K562 (cell line): ENCODE measurements around the gene HSPA6. TPM values are rescaled to one million over a fixed set of nuclear protein-coding genes. Genes with fewer than 3 reads are reported as not detected.
"Not testable (repeated sequence)": the region's sequence is repeated elsewhere in the genome, so short reads cannot be mapped to it uniquely, and the experiment has no call there.

ENCODE experiments used
- ATAC-seq: fragments of 200-7000 bp; cut with Tn5 transposase; 3 replicates; pipeline ENCODE4 v1.9.1; 2020; ENCODE audit warnings: moderate library complexity
- BruUV-seq: library from RNA; stranded (reverse); fragments of 400-500 nt; replicated peaks from 2 replicates; lab custom pipeline; 2021; lab: Mats Ljungman, UMichigan
- CTCF ChIA-PET: fragments of 300-600 bp; formaldehyde crosslinking; extraction: SDS; loops from one replicate; lab custom pipeline; 2021; ENCODE audit warnings: low intra/inter-chr PET ratio; lab: Yijun Ruan, JAX
- POLR2A ChIA-PET: fragments of 300-600, 350-650 bp; sonication (Branson Sonifier 250); formaldehyde crosslinking; extraction: SDS; loops from one replicate; lab custom pipeline; 2021; ENCODE audit warnings: antibody characterized with exemption, inconsistent platforms; lab: Yijun Ruan, JAX
- DNase-seq, 4 experiments: peaks; one replicate each; pipeline versions ENCODE4 v3.0.0 to v3.0.0-alpha.2; 2011 to 2018; ENCODE audit warnings: low spot score in 3 of 4, mixed read lengths in 3 of 4; ENCODE audit errors: extremely low read depth in 1 of 4
- FAIRE-seq: peaks from 2 replicates; lab custom pipeline; 2011; peaks lifted over from hg19 to GRCh38; lab: Jason Lieb, UNC
- H2AFZ ChIP-seq: 2 replicates; pipeline ENCODE4 v1.6.0; 2011; ENCODE audit warnings: low read depth, low read length, control low read depth, inconsistent platforms
- H3K27ac ChIP-seq: fragments of 200-600 bp; 3 replicates; pipeline ENCODE4 v1.8.0; 2011; ENCODE audit warnings: low read depth, mild to moderate bottlenecking, control low read depth, inconsistent platforms, low read length, moderate library complexity, mixed read lengths; ENCODE audit errors: extremely low read depth
- H3K27me3 ChIP-seq, 2 experiments: fragments of 300-600 bp in 1 of 2; 2 replicates in 1 of 2; 3 replicates in 1 of 2; pipeline versions ENCODE4 v1.6.0 to v1.8.0; 2011; ENCODE audit warnings: inconsistent platforms in 2 of 2, low read length in 2 of 2, mild to moderate bottlenecking in 1 of 2, mixed read lengths in 1 of 2, moderate library complexity in 1 of 2; ENCODE audit not compliant: control insufficient read depth in 2 of 2, insufficient read depth in 2 of 2
- H3K36me3 ChIP-seq: fragments of 300-600 bp; 3 replicates; pipeline ENCODE4 v1.8.0; 2011; ENCODE audit warnings: mild to moderate bottlenecking, low read length, inconsistent platforms; ENCODE audit not compliant: control insufficient read depth, insufficient read depth
- H3K4me1 ChIP-seq, 2 experiments: fragments of 200-600 bp in 1 of 2; replicated peaks in 1 of 2; 2 replicates in 1 of 2; 3 replicates in 1 of 2; pipeline versions ENCODE4 v1.5.1 to v1.8.0; 2011; ENCODE audit warnings: inconsistent platforms in 2 of 2, low read length in 2 of 2, mild to moderate bottlenecking in 1 of 2, mixed read lengths in 1 of 2, moderate library complexity in 1 of 2; ENCODE audit not compliant: control insufficient read depth in 2 of 2, insufficient read depth in 2 of 2
- H3K4me2 ChIP-seq: 2 replicates; pipeline ENCODE4 v1.6.1; 2011; ENCODE audit warnings: low read length, control low read depth, inconsistent platforms, mixed read lengths; ENCODE audit not compliant: insufficient read depth
- H3K4me3 ChIP-seq: fragments of 200-600 bp; sonication (generic), shearing (Covaris generic); 2 replicates; pipeline ENCODE4 v1.5.1; 2016; ENCODE audit warnings: control low read depth, inconsistent platforms
- H3K79me2 ChIP-seq: fragments of 200-600 bp; 3 replicates; pipeline ENCODE4 v1.8.0; 2011; ENCODE audit warnings: low read length, inconsistent platforms; ENCODE audit not compliant: control insufficient read depth, insufficient read depth
- H3K9ac ChIP-seq, 2 experiments: 2 replicates each; pipeline versions ENCODE4 v1.6.0 to v1.6.1; 2011; ENCODE audit warnings: low read depth in 2 of 2, low read length in 2 of 2, control low read depth in 1 of 2, inconsistent platforms in 1 of 2, mild to moderate bottlenecking in 1 of 2, mixed read lengths in 1 of 2; ENCODE audit not compliant: insufficient read depth in 1 of 2
- H3K9me1 ChIP-seq: one replicate; pipeline ENCODE4 v1.6.0; 2011; ENCODE audit warnings: inconsistent platforms, mild to moderate bottlenecking, low read length, moderate library complexity; ENCODE audit not compliant: control insufficient read depth, insufficient read depth
- H3K9me3 ChIP-seq: replicated peaks from 2 replicates; pipeline ENCODE4 v1.5.1; 2011; ENCODE audit warnings: low read depth, low read length, inconsistent platforms; ENCODE audit not compliant: control insufficient read depth, insufficient read depth
- H4K20me1 ChIP-seq: replicated peaks from 2 replicates; pipeline ENCODE4 v1.6.1; 2011; ENCODE audit warnings: low read length, inconsistent platforms, mixed read lengths; ENCODE audit not compliant: control insufficient read depth, insufficient read depth
- ELK3 ChIP-seq: fragments of 450-650 bp; formaldehyde crosslinking; IDR thresholded peaks from 2 replicates; pipeline ENCODE4 v1.4.0; 2020; ENCODE audit warnings: mild to moderate bottlenecking
- MECOM ChIP-seq: fragments of 250-450 bp; sonication (Bioruptor Pico); IDR thresholded peaks from 2 replicates; pipeline ENCODE4 v1.8.0; 2022; ENCODE audit warnings: inconsistent platforms
- RBFOX2 ChIP-seq: fragments of 200-400 bp; formaldehyde crosslinking; IDR thresholded peaks from 2 replicates; pipeline ENCODE4 v1.6.1; 2017; ENCODE audit warnings: low read depth, mild to moderate bottlenecking, low read length, moderate library complexity
- TBL1XR1 ChIP-seq, 2 experiments: IDR thresholded peaks; 2 replicates each; pipeline ENCODE4 v1.6.1; 2012; ENCODE audit warnings: improper control_type of control experiment in 2 of 2, low read length in 2 of 2, mild to moderate bottlenecking in 1 of 2
- TRIM28 ChIP-seq: fragments of 450-650 bp; IDR thresholded peaks from 2 replicates; pipeline ENCODE4 v1.6.1; 2017
- ZNF311 ChIP-seq: fragments of 250-450 bp; sonication (Bioruptor Pico); IDR thresholded peaks from 2 replicates; pipeline ENCODE4 v1.4.0; 2020; ENCODE audit warnings: mild to moderate bottlenecking, moderate library complexity
- ZSCAN32 ChIP-seq: fragments of 450-650 bp; formaldehyde crosslinking; IDR thresholded peaks from 2 replicates; pipeline ENCODE4 v1.4.0; 2020; ENCODE audit warnings: mild to moderate bottlenecking, moderate library complexity
- WGBS: fragments of 100-300 bp; shearing (Covaris generic); methylation state at CpG from one replicate; pipeline ENCODE4 v1.1.6; 2016; ENCODE audit warnings: low coverage, mixed read lengths; ENCODE audit not compliant: insufficient coverage; ENCODE audit errors: missing lambda C conversion rate; 5-methylcytosine and 5-hydroxymethylcytosine counted together
- in situ Hi-C: fragments of 300-500 bp; cut with MboI; formaldehyde crosslinking; loops from 4 replicates; pipeline ENCODE4 v1.15.0; 2018; ENCODE audit warnings: inconsistent platforms, mixed read lengths
- intact Hi-C: fragments of 100-400 bp; cut with micrococcal nuclease; formaldehyde crosslinking; loops from 2 replicates; pipeline ENCODE4 v1.14.2; 2022
- polyA plus RNA-seq, 8 experiments: library from polyadenylated mRNA; depleted of rRNA in 4 of 8; stranded (reverse) in 5 of 8; unstranded in 3 of 8; fragments of >200 nt; fragmentation: Nextera tagmentation in 2 of 8; fragmentation: Illumina TruSeq in 1 of 8; extraction: Ambion mirVana in 2 of 8; extraction: Trizol in 1 of 8; gene quantifications; 2 replicates each; pipeline versions ENCODE4 v1.2.1 to v1.2.3, GENCODE V29; 2011 to 2014; ENCODE audit warnings: inconsistent platforms in 1 of 8, missing spikeins in 1 of 8
- total RNA-seq, 7 experiments: library from RNA; depleted of rRNA in 6 of 7; stranded (reverse); fragments of >200 nt in 6 of 7; fragmentation: Illumina TruSeq in 2 of 7; extraction: Trizol in 2 of 7; gene quantifications; 2 replicates each; pipeline versions ENCODE4 v1.2.1 to v1.2.3, GENCODE V29; 2011 to 2021; ENCODE audit warnings: low replicate concordance in 1 of 7
- TF ChIP-seq, protein P1 (sequence below): fragments of 250-450 bp; sonication (Bioruptor Pico); IDR thresholded peaks from 2 replicates; pipeline ENCODE4 v1.9.0; 2021; ENCODE audit warnings: mild to moderate bottlenecking

The HSPA6 gene
- total and polyA plus RNA-seq, 9 of the 15 experiments (the other 6 are each of a cell fraction or from before 2014, with no cell fraction given) = 0.15 to 10.0 (median 2.4) TPM

- H3K9ac ChIP-seq = peak overlapping the region in 1 of 2 experiments; percentile 75; a peak in 2 of 4 replicates
- intact Hi-C loops = no loop called here
- in situ Hi-C loops = no loop called here
- H3K4me3 ChIP-seq = no peak overlapping the region
- H3K27me3 ChIP-seq = no peaks in the 10 kb centered on the region
- CTCF ChIA-PET = no interaction called here
- ATAC-seq = no peak
- H3K27ac ChIP-seq = no peak overlapping the region; the same call in 2 of the 3 replicates
- H2AFZ ChIP-seq = no peak overlapping the region
- H3K79me2 ChIP-seq = peaks cover 24% of the 10 kb centered on the region
- no peaks in the 10 kb centered on the region for H3K9me3 ChIP-seq
- H3K4me2 ChIP-seq = no peak overlapping the region
- no peak for FAIRE-seq
- DNase-seq = no peak
- peaks cover 14 to 39% of the 10 kb centered on the region in 2 experiments for H3K4me1 ChIP-seq
- BruUV-seq = no TSS peak
- H4K20me1 ChIP-seq = no peaks in the 10 kb centered on the region
- TF ChIP-seq ZNF311 (CRISPR knock-in tag) (no peak), RBFOX2 (peak; percentile 23; the same call in 1 of the 2 replicates), TRIM28 (no peak), ELK3 (CRISPR knock-in tag) (no peak), ZSCAN32 (CRISPR knock-in tag) (no peak), TBL1XR1 (IDR thresholded peaks at IDR 0.05; ENCODE audit: low read length in 2 of 2) (no peak), MECOM (no peak)
- TF ChIP-seq, protein P1, sequence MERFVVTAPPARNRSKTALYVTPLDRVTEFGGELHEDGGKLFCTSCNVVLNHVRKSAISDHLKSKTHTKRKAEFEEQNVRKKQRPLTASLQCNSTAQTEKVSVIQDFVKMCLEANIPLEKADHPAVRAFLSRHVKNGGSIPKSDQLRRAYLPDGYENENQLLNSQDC (CRISPR knock-in tag) = no peak
- POLR2A ChIA-PET = interaction anchor here (1.1 to 1.4 kb wide), 2 partner anchors 23 to 27 kb away, joined by 3 to 4 read pairs; no protein-coding TSS in a partner anchor
- 85% methylated on average over 7 of the region's 7 CpGs for WGBS
- H3K9me1 ChIP-seq = no peaks in the 10 kb centered on the region
- H3K36me3 ChIP-seq = peaks cover 45% of the 10 kb centered on the region; the same call in 2 of the 3 replicates
Observed at GRCh38 chr1:161511756-161512060, 12.6 kb upstream of the HSPA6 start.

GRCh38 chr1:161512636-161513447 lies 11.5 kb upstream of the HSPA6 start:
- peaks cover 14% of the 10 kb centered on the region for H3K79me2 ChIP-seq
- BruUV-seq, FAIRE-seq, H3K9me1 ChIP-seq, DNase-seq, H3K27me3 ChIP-seq, H3K9ac ChIP-seq, H3K9me3 ChIP-seq, CTCF ChIA-PET, POLR2A ChIA-PET, H3K4me2 ChIP-seq, ATAC-seq, H3K4me3 ChIP-seq, H2AFZ ChIP-seq, intact Hi-C loops, H4K20me1 ChIP-seq, in situ Hi-C loops: not testable (repeated sequence)
- H3K36me3 ChIP-seq = peaks cover 43% of the 10 kb centered on the region; the same call in 2 of the 3 replicates
- H3K4me1 ChIP-seq = peaks cover 14 to 34% of the 10 kb centered on the region in 2 experiments
- H3K27ac ChIP-seq = peak overlapping the region; percentile 40; the same call in 1 of the 3 replicates
- 75% methylated on average over 6 of the region's 6 CpGs for WGBS
